ENCODE data around the gene ITGB1.
"Not testable (repeated sequence)": the region's sequence is repeated elsewhere in the genome, so short reads cannot be mapped to it uniquely, and the experiment has no call there.

Gene ITGB1

GRCh38 chr10:32931593-32931992, 26.4 kb downstream of the ITGB1 start:
- no peak for DNase-seq

- no peak for DNase-seq
These were observed 28.0 kb downstream of the ITGB1 start for GRCh38 chr10:32930036-32930435.

GRCh38 chr10:32929634-32930033, 28.4 kb downstream of the ITGB1 start:
- no peak for DNase-seq

- DNase-seq = no peak
These were observed 30.3 kb downstream of the ITGB1 start for GRCh38 chr10:32927750-32928149.

GRCh38 chr10:32923849-32924248, 34.2 kb downstream of the ITGB1 start:
- no peak for DNase-seq

GRCh38 chr10:32923134-32923533, 34.9 kb downstream of the ITGB1 start:
- DNase-seq = no peak

- no peak for DNase-seq
These were observed 35.9 kb downstream of the ITGB1 start for GRCh38 chr10:32922170-32922569.

GRCh38 chr10:32917817-32918216, 40.2 kb downstream of the ITGB1 start:
- DNase-seq = not testable (repeated sequence)

- no peak for DNase-seq
These were observed 46.6 kb downstream of the ITGB1 start for GRCh38 chr10:32911285-32912016.

- not testable (repeated sequence) for DNase-seq
These were observed 48.1 kb downstream of the ITGB1 start for GRCh38 chr10:32909970-32910369.

GRCh38 chr10:32909456-32909855, 48.6 kb downstream of the ITGB1 start:
- DNase-seq = no peak

GRCh38 chr10:32906595-32906994, 51.4 kb downstream of the ITGB1 start:
- DNase-seq = no peak

- no peak for DNase-seq
These were observed 52.6 kb downstream of the ITGB1 start for GRCh38 chr10:32905466-32905865.

GRCh38 chr10:32901815-32902214, 56.2 kb downstream of the ITGB1 start:
- DNase-seq = peak; percentile 54

GRCh38 chr10:32895200-32895968, 62.6 kb downstream of the ITGB1 start:
- DNase-seq = not testable (repeated sequence)

- DNase-seq = no peak
These were observed 63.9 kb downstream of the ITGB1 start for GRCh38 chr10:32893916-32894664.

- peak; percentile 23 for DNase-seq
These were observed 64.6 kb downstream of the ITGB1 start for GRCh38 chr10:32893434-32893833.

- no peak for DNase-seq
These were observed 66.8 kb downstream of the ITGB1 start for GRCh38 chr10:32891261-32891660.

- no peak for DNase-seq
These were observed 67.6 kb downstream of the ITGB1 start for GRCh38 chr10:32890444-32890843.

GRCh38 chr10:32889631-32890212, 68.3 kb downstream of the ITGB1 start:
- DNase-seq = no peak

- no peak for DNase-seq
These were observed 69.7 kb downstream of the ITGB1 start for GRCh38 chr10:32888161-32888927.

GRCh38 chr10:32887481-32887880, 70.5 kb downstream of the ITGB1 start:
- DNase-seq = no peak
